H9 (cell line): Measurements from ENCODE around the gene GRIA2. TPM values are rescaled to one million over a fixed set of nuclear protein-coding genes. Genes with fewer than 3 reads are reported as not detected.

Experiments
- DNase-seq: peaks from one replicate; pipeline ENCODE4 v3.0.0-alpha.2; 2017
- H2AFZ ChIP-seq: one replicate; pipeline ENCODE4 v1.6.1; 2013; ENCODE audit warnings: mild to moderate bottlenecking, low read length, control low read depth, moderate library complexity
- H2AK5ac ChIP-seq: 2 replicates; pipeline ENCODE4 v1.6.1; 2013; ENCODE audit warnings: low read length, control low read depth, mixed read lengths; ENCODE audit not compliant: insufficient read length
- H2BK120ac ChIP-seq: one replicate; pipeline ENCODE4 v1.6.1; 2013; ENCODE audit warnings: low read depth, mild to moderate bottlenecking, low read length, control low read depth, inconsistent platforms; ENCODE audit not compliant: poor library complexity, severe bottlenecking
- H2BK12ac ChIP-seq: 2 replicates; pipeline ENCODE4 v1.6.1; 2013; ENCODE audit warnings: low read length, control low read depth, mixed read lengths, low read depth; ENCODE audit not compliant: insufficient read length
- H2BK15ac ChIP-seq: 2 replicates; pipeline ENCODE4 v1.6.1; 2013; ENCODE audit warnings: low read depth, low read length, control low read depth
- H2BK20ac ChIP-seq: one replicate; pipeline ENCODE4 v1.6.1; 2013; ENCODE audit warnings: low read depth, mild to moderate bottlenecking, low read length, control low read depth, inconsistent platforms; ENCODE audit not compliant: poor library complexity, severe bottlenecking
- H2BK5ac ChIP-seq: 2 replicates; pipeline ENCODE4 v1.6.1; 2013; ENCODE audit warnings: low read length, control low read depth, mixed read lengths; ENCODE audit not compliant: insufficient read length
- H3K14ac ChIP-seq: 2 replicates; pipeline ENCODE4 v1.6.1; 2013; ENCODE audit warnings: low read length, control low read depth; ENCODE audit not compliant: insufficient read depth
- H3K18ac ChIP-seq: 2 replicates; pipeline ENCODE4 v1.6.1; 2013; ENCODE audit warnings: low read depth, mild to moderate bottlenecking, mixed read lengths, low read length, control low read depth; ENCODE audit not compliant: insufficient read length
- H3K23ac ChIP-seq: 2 replicates; pipeline ENCODE4 v1.6.1; 2013; ENCODE audit warnings: low read length, control low read depth, mixed read lengths, low read depth; ENCODE audit not compliant: insufficient read length
- H3K23me2 ChIP-seq: 2 replicates; pipeline ENCODE4 v1.6.1; 2013; ENCODE audit warnings: low read depth, mild to moderate bottlenecking, mixed read lengths, low read length, control low read depth; ENCODE audit not compliant: insufficient read length, poor library complexity, severe bottlenecking
- H3K27ac ChIP-seq: 2 replicates; pipeline ENCODE4 v1.5.1; 2013; ENCODE audit warnings: low read length, control low read depth, mixed read lengths, low read depth; ENCODE audit not compliant: insufficient read length
- H3K27me3 ChIP-seq: 2 replicates; pipeline ENCODE4 v1.6.1; 2013; ENCODE audit warnings: low read length, control low read depth, inconsistent platforms; ENCODE audit not compliant: insufficient read depth
- H3K4ac ChIP-seq: 2 replicates; pipeline ENCODE4 v1.6.1; 2013; ENCODE audit warnings: low read depth, mild to moderate bottlenecking, control low read depth, inconsistent platforms, low read length, moderate library complexity
- H3K4me1 ChIP-seq: 2 replicates; pipeline ENCODE4 v1.6.1; 2013; ENCODE audit warnings: low read length, control low read depth, inconsistent platforms; ENCODE audit not compliant: insufficient read depth
- H3K4me2 ChIP-seq: 2 replicates; pipeline ENCODE4 v1.6.1; 2013; ENCODE audit warnings: low read length, control low read depth, mixed read lengths; ENCODE audit not compliant: insufficient read length, insufficient read depth
- H3K56ac ChIP-seq: 2 replicates; pipeline ENCODE4 v1.6.1; 2013; ENCODE audit warnings: low read depth, mild to moderate bottlenecking, mixed read lengths, low read length, control low read depth; ENCODE audit not compliant: insufficient read length
- H3K79me1 ChIP-seq: 2 replicates; pipeline ENCODE4 v1.6.1; 2013; ENCODE audit warnings: low read depth, mild to moderate bottlenecking, moderate library complexity, low read length, control low read depth, inconsistent platforms; ENCODE audit not compliant: insufficient read depth, poor library complexity, severe bottlenecking
- H3K79me2 ChIP-seq: 2 replicates; pipeline ENCODE4 v1.6.1; 2013; ENCODE audit warnings: low read length, control low read depth, inconsistent platforms; ENCODE audit not compliant: insufficient read depth
- H3K9ac ChIP-seq: 2 replicates; pipeline ENCODE4 v1.6.1; 2013; ENCODE audit warnings: low read length, control low read depth, mixed read lengths; ENCODE audit not compliant: insufficient read length; ENCODE audit errors: extremely low read depth
- H3K9me3 ChIP-seq: one replicate; pipeline ENCODE4 v1.6.1; 2013; ENCODE audit warnings: low read depth, low read length, inconsistent platforms; ENCODE audit not compliant: control insufficient read depth
- H3T11ph ChIP-seq: one replicate; pipeline ENCODE4 v1.6.1; 2013; ENCODE audit warnings: mild to moderate bottlenecking, low read length, control low read depth, inconsistent platforms
- H4K20me1 ChIP-seq: one replicate; pipeline ENCODE4 v1.6.1; 2013; ENCODE audit not compliant: control insufficient read depth, insufficient read length, insufficient read depth
- H4K5ac ChIP-seq: 2 replicates; pipeline ENCODE4 v1.6.1; 2013; ENCODE audit warnings: low read depth, mild to moderate bottlenecking, mixed read lengths, low read length, control low read depth; ENCODE audit not compliant: insufficient read length
- H4K8ac ChIP-seq: replicated peaks from 2 replicates; pipeline ENCODE4 v1.6.1; 2013; ENCODE audit warnings: low read length, control low read depth, mixed read lengths, low read depth; ENCODE audit not compliant: insufficient read length
- H4K91ac ChIP-seq: 2 replicates; pipeline ENCODE4 v1.6.1; 2013; ENCODE audit warnings: low read depth, mild to moderate bottlenecking, moderate library complexity, mixed read lengths, low read length, control low read depth; ENCODE audit not compliant: insufficient read length
- H3K27ac Mint-ChIP-seq, 3 experiments: 2 replicates in 2 of 3; 3 replicates in 1 of 3; pipeline ENCODE4 v1.8.0; 2020 to 2021; ENCODE audit warnings: mixed read lengths in 3 of 3, mild to moderate bottlenecking in 1 of 3, moderate library complexity in 1 of 3
- H3K27me3 Mint-ChIP-seq: 2 replicates; pipeline ENCODE4 v1.8.0; 2021; ENCODE audit warnings: low read depth, mild to moderate bottlenecking, moderate library complexity, mixed read lengths
- H3K36me3 Mint-ChIP-seq, 3 experiments: 2 replicates in 2 of 3; 3 replicates in 1 of 3; pipeline ENCODE4 v1.8.0; 2020 to 2021; ENCODE audit warnings: low read depth in 3 of 3, mixed read lengths in 3 of 3; ENCODE audit not compliant: insufficient read depth in 1 of 3
- H3K4me1 Mint-ChIP-seq, 2 experiments: 2 replicates each; pipeline ENCODE4 v1.8.0; 2020; ENCODE audit warnings: mixed read lengths in 2 of 2
- H3K4me3 Mint-ChIP-seq, 2 experiments: 2 replicates in 1 of 2; 3 replicates in 1 of 2; pipeline ENCODE4 v1.8.0; 2020 to 2021; ENCODE audit warnings: mild to moderate bottlenecking in 2 of 2, mixed read lengths in 2 of 2, moderate library complexity in 1 of 2
- H3K9me3 Mint-ChIP-seq, 2 experiments: 2 replicates in 1 of 2; 3 replicates in 1 of 2; pipeline ENCODE4 v1.8.0; 2020; ENCODE audit warnings: mild to moderate bottlenecking in 2 of 2, mixed read lengths in 2 of 2, moderate library complexity in 1 of 2
- CTCF ChIP-seq: fragments of 200-600 bp; sonication (generic); conservative IDR thresholded peaks from 3 replicates; pipeline ENCODE4 v1.8.0; 2021; ENCODE audit warnings: antibody characterized with exemption, mild to moderate bottlenecking
- WGBS: extraction: QIAGEN DNeasy Blood & Tissue Kit; methylation state at CpG from one replicate; pipeline ENCODE4 v1.1.7; 2013; ENCODE audit warnings: missing lambda C conversion rate, low lambda C conversion rate, mixed read lengths; ENCODE audit not compliant: insufficient read length; ENCODE audit errors: extremely low coverage; 5-methylcytosine and 5-hydroxymethylcytosine counted together
- total RNA-seq: library from RNA; stranded (reverse); gene quantifications from 2 replicates; pipeline ENCODE4 v1.2.1, GENCODE V29; 2021

GRIA2 gene
- total RNA-seq, 1 experiment from 2014 or later = not detected

GRCh38 chr4:157300701-157301100 lies 80.2 kb downstream of the GRIA2 start:
- Histone ChIP-seq H3T11ph (no peak overlapping the region), H2BK120ac (no peak overlapping the region), H3K79me1 (no peaks in the 10 kb centered on the region), H3K9ac (no peak overlapping the region), H3K27ac (no peak overlapping the region), H2AFZ (no peak overlapping the region), H2BK12ac (no peak overlapping the region), H3K27me3 (no peaks in the 10 kb centered on the region), H3K4me2 (no peak overlapping the region), H3K4ac (no peak overlapping the region), H3K18ac (no peak overlapping the region), H3K23ac (no peak overlapping the region), H2BK5ac (no peak overlapping the region), H3K9me3 (no peaks in the 10 kb centered on the region), H3K23me2 (no peaks in the 10 kb centered on the region), H4K8ac (no peak overlapping the region), H3K79me2 (no peaks in the 10 kb centered on the region), H3K4me1 (no peaks in the 10 kb centered on the region), H3K56ac (no peak overlapping the region), H3K14ac (no peak overlapping the region), H2BK15ac (no peak overlapping the region), H2BK20ac (no peak overlapping the region), H4K20me1 (no peaks in the 10 kb centered on the region), H4K5ac (no peak overlapping the region), H4K91ac (no peak overlapping the region), H2AK5ac (no peak overlapping the region)
- no peak overlapping the region for H3K4me3 Mint-ChIP-seq
- H3K36me3 Mint-ChIP-seq = no peaks in the 10 kb centered on the region
- H3K27me3 Mint-ChIP-seq = no peaks in the 10 kb centered on the region
- DNase-seq = no peak
- no peak overlapping the region for H3K27ac Mint-ChIP-seq
- no peaks in the 10 kb centered on the region for H3K9me3 Mint-ChIP-seq
- no CpG with 5 or more reads among the region's 2 CpGs for WGBS
- TF ChIP-seq CTCF = no peak
- peaks cover 3 to 4% of the 10 kb centered on the region in 2 experiments; a peak in 3 of 4 replicates for H3K4me1 Mint-ChIP-seq
